HG03469 (cell line): Measurements from ENCODE around the gene TRDMT1.
A peak's percentile ranks its signal among the peaks of the same experiment; 100 is the strongest.

ENCODE experiments used
- ATAC-seq: cut with Tn5 transposase; IDR thresholded peaks from one replicate; pipeline ENCODE4 v1.9.1; 2021; ENCODE audit warnings: mild to moderate bottlenecking, moderate library complexity, moderate number of reproducible peaks; ENCODE audit not compliant: unreplicated experiment

Gene TRDMT1

GRCh38 chr10:17213646-17214349, 12.3 kb upstream of the TRDMT1 start:
- no peak for ATAC-seq

GRCh38 chr10:17212802-17213221, 11.3 kb upstream of the TRDMT1 start:
- ATAC-seq: no peak

- ATAC-seq: no peak
These were observed 8.9 kb upstream of the TRDMT1 start for GRCh38 chr10:17210361-17210760.

- ATAC-seq: no peak
These were observed 8.4 kb upstream of the TRDMT1 start for GRCh38 chr10:17209881-17210280.

GRCh38 chr10:17209302-17209701, 7.8 kb upstream of the TRDMT1 start:
- ATAC-seq: no peak

GRCh38 chr10:17208476-17208875, 7.0 kb upstream of the TRDMT1 start:
- no peak for ATAC-seq

GRCh38 chr10:17206210-17206709, 4.8 kb upstream of the TRDMT1 start:
- peak; percentile 45 for ATAC-seq

GRCh38 chr10:17203416-17203815, 1.9 kb upstream of the TRDMT1 start:
- ATAC-seq: no peak

- ATAC-seq: no peak
These were observed 1.5 kb upstream of the TRDMT1 start for GRCh38 chr10:17202999-17203398.

- no peak for ATAC-seq
These were observed 1.0 kb upstream of the TRDMT1 start for GRCh38 chr10:17202506-17202905.

- no peak for ATAC-seq
These were observed 283 bp upstream of the TRDMT1 start for GRCh38 chr10:17201794-17202116.

- no peak for ATAC-seq
These were observed 1.2 kb downstream of the TRDMT1 start for GRCh38 chr10:17200001-17200911.

GRCh38 chr10:17199351-17199804, 2.1 kb downstream of the TRDMT1 start:
- no peak for ATAC-seq

- no peak for ATAC-seq
These were observed 4.9 kb downstream of the TRDMT1 start for GRCh38 chr10:17196573-17196972.

- ATAC-seq: no peak
These were observed 5.4 kb downstream of the TRDMT1 start for GRCh38 chr10:17196045-17196444.

GRCh38 chr10:17195083-17195482, 6.4 kb downstream of the TRDMT1 start:
- ATAC-seq: no peak

- ATAC-seq: no peak
These were observed 10.9 kb downstream of the TRDMT1 start for GRCh38 chr10:17190602-17191001.

- ATAC-seq: no peak
These were observed 12.8 kb downstream of the TRDMT1 start for GRCh38 chr10:17188644-17189172.

- ATAC-seq: no peak
These were observed 15.6 kb downstream of the TRDMT1 start for GRCh38 chr10:17185873-17186272.

GRCh38 chr10:17183110-17183509, 18.4 kb downstream of the TRDMT1 start:
- no peak for ATAC-seq

GRCh38 chr10:17181751-17182150, 19.7 kb downstream of the TRDMT1 start:
- no peak for ATAC-seq

- no peak for ATAC-seq
These were observed 20.4 kb downstream of the TRDMT1 start for GRCh38 chr10:17181110-17181509.
